Activated gamma-delta T cell treated with anti-CD3 and anti-CD28 coated beads, Interleukin-2, amount 50 U/mL, for 16 hours (primary cell): Measurements from ENCODE around the gene SWI5.
"Not testable (repeated sequence)": the region's sequence is repeated elsewhere in the genome, so short reads cannot be mapped to it uniquely, and the experiment has no call there.

ENCODE experiments used
- DNase-seq: peaks from one replicate; pipeline ENCODE4 v3.0.0-alpha.2; 2020; ENCODE audit warnings: low read depth

Gene SWI5

GRCh38 chr9:128279088-128280073 lies 3.3 kb downstream of the SWI5 start:
- not testable (repeated sequence) for DNase-seq

GRCh38 chr9:128280084-128280622 lies 4.1 kb downstream of the SWI5 start:
- DNase-seq = no peak

- DNase-seq = no peak
These were observed 6.4 kb downstream of the SWI5 start for GRCh38 chr9:128282500-128282899.

GRCh38 chr9:128285033-128285784 lies 9.1 kb downstream of the SWI5 start:
- DNase-seq = no peak

GRCh38 chr9:128286440-128286839 lies 10.4 kb downstream of the SWI5 start:
- no peak for DNase-seq

- DNase-seq = no peak
These were observed 12.4 kb downstream of the SWI5 start for GRCh38 chr9:128288273-128289004.

GRCh38 chr9:128292009-128292408 lies 15.9 kb downstream of the SWI5 start:
- no peak for DNase-seq

GRCh38 chr9:128293091-128293490 lies 17.0 kb downstream of the SWI5 start:
- DNase-seq = no peak

- no peak for DNase-seq
These were observed 18.1 kb downstream of the SWI5 start for GRCh38 chr9:128294142-128294541.

- DNase-seq = no peak
These were observed 20.5 kb downstream of the SWI5 start for GRCh38 chr9:128296340-128297220.

GRCh38 chr9:128297221-128297773 lies 21.2 kb downstream of the SWI5 start:
- no peak for DNase-seq

GRCh38 chr9:128298535-128299482 lies 22.7 kb downstream of the SWI5 start:
- no peak for DNase-seq

GRCh38 chr9:128304136-128304970 lies 28.3 kb downstream of the SWI5 start:
- no peak for DNase-seq

GRCh38 chr9:128304971-128305288 lies 28.9 kb downstream of the SWI5 start:
- no peak for DNase-seq

GRCh38 chr9:128309551-128309950 lies 33.5 kb downstream of the SWI5 start:
- DNase-seq = no peak

GRCh38 chr9:128310461-128310860 lies 34.4 kb downstream of the SWI5 start:
- DNase-seq = no peak

- no peak for DNase-seq
These were observed 38.6 kb downstream of the SWI5 start for GRCh38 chr9:128314697-128315096.

GRCh38 chr9:128316421-128316820 lies 40.3 kb downstream of the SWI5 start:
- DNase-seq = no peak

GRCh38 chr9:128317629-128318028 lies 41.6 kb downstream of the SWI5 start:
- DNase-seq = no peak
